IMR-90 (cell line): ENCODE results near the gene ZMYM2. TPM values are rescaled to one million over a fixed set of nuclear protein-coding genes. Genes with fewer than 3 reads are reported as not detected.

Experiments used
- ATAC-seq: fragments of 200-7000 bp; cut with Tn5 transposase; 2 replicates; pipeline ENCODE4 v1.9.1; 2020; ENCODE audit warnings: low read depth, mild to moderate bottlenecking, moderate library complexity
- BruUV-seq: library from RNA; stranded (reverse); fragments of 400-500 nt; replicated peaks from 2 replicates; lab custom pipeline; 2021; lab: Mats Ljungman, UMichigan
- CTCF ChIA-PET: fragments of 300-600 bp; formaldehyde crosslinking; extraction: SDS; loops from one replicate; lab custom pipeline; 2021; ENCODE audit warnings: antibody characterized with exemption; lab: Yijun Ruan, JAX
- POLR2A ChIA-PET: fragments of 300-600 bp; sonication (Branson Sonifier 250); formaldehyde crosslinking; loops from one replicate; lab custom pipeline; 2022; ENCODE audit warnings: antibody characterized with exemption; ENCODE audit not compliant: unreplicated experiment; lab: Charles Lee
- DNase-seq: peaks from one replicate; pipeline ENCODE4 v3.0.0; 2013
- H2AFZ ChIP-seq: replicated peaks from 2 replicates; pipeline ENCODE3; 2013; ENCODE audit warnings: low read length, mild to moderate bottlenecking; ENCODE audit not compliant: poor library complexity
- H2AK5ac ChIP-seq: 2 replicates; pipeline ENCODE4 v1.6.1; 2013; ENCODE audit warnings: low read depth, low read length, inconsistent platforms
- H2AK9ac ChIP-seq: replicated peaks from 2 replicates; pipeline ENCODE3; 2013; ENCODE audit warnings: mild to moderate bottlenecking, low read depth, low read length, moderate library complexity; ENCODE audit not compliant: poor library complexity
- H2BK120ac ChIP-seq: 2 replicates; pipeline ENCODE4 v1.6.1; 2013; ENCODE audit warnings: low read depth, low read length, inconsistent platforms
- H2BK15ac ChIP-seq: 3 replicates; pipeline ENCODE4 v1.6.1; 2013; ENCODE audit warnings: low read depth, low read length, inconsistent platforms
- H2BK20ac ChIP-seq: 2 replicates; pipeline ENCODE4 v1.6.1; 2013; ENCODE audit warnings: low read depth, mild to moderate bottlenecking, inconsistent platforms, low read length, moderate library complexity
- H2BK5ac ChIP-seq: 2 replicates; pipeline ENCODE4 v1.6.1; 2013; ENCODE audit warnings: mild to moderate bottlenecking, low read depth, low read length, inconsistent platforms; ENCODE audit not compliant: poor library complexity, severe bottlenecking
- H3K14ac ChIP-seq: replicated peaks from 2 replicates; pipeline ENCODE4 v1.6.1; 2013; ENCODE audit warnings: low read depth, low read length, inconsistent platforms
- H3K18ac ChIP-seq: 2 replicates; pipeline ENCODE4 v1.6.1; 2013; ENCODE audit warnings: low read depth, low read length, control low read depth
- H3K23ac ChIP-seq: 2 replicates; pipeline ENCODE4 v1.6.1; 2013; ENCODE audit warnings: low read depth, low read length, inconsistent platforms
- H3K27ac ChIP-seq: 2 replicates; pipeline ENCODE4 v1.5.1; 2013; ENCODE audit warnings: mild to moderate bottlenecking, control low read depth, low read length; ENCODE audit not compliant: insufficient read depth
- H3K27me3 ChIP-seq: 2 replicates; pipeline ENCODE4 v1.6.1; 2013; ENCODE audit warnings: low read length; ENCODE audit not compliant: control insufficient read depth, insufficient read depth
- H3K36me3 ChIP-seq: 2 replicates; pipeline ENCODE4 v1.6.1; 2013; ENCODE audit warnings: low read length, mixed read lengths; ENCODE audit not compliant: control insufficient read depth, insufficient read depth
- H3K4ac ChIP-seq: 2 replicates; pipeline ENCODE4 v1.6.1; 2013; ENCODE audit warnings: low read depth, low read length, inconsistent platforms
- H3K4me1 ChIP-seq: 2 replicates; pipeline ENCODE4 v1.6.1; 2013; ENCODE audit warnings: low read length, mixed read lengths; ENCODE audit not compliant: control insufficient read depth, insufficient read depth
- H3K4me2 ChIP-seq: 2 replicates; pipeline ENCODE4 v1.6.1; 2013; ENCODE audit warnings: low read depth, mild to moderate bottlenecking, control low read depth, low read length, moderate library complexity
- H3K4me3 ChIP-seq: 2 replicates; pipeline ENCODE4 v1.5.1; 2013; ENCODE audit warnings: low read depth, mild to moderate bottlenecking, control low read depth, low read length, moderate library complexity; ENCODE audit not compliant: insufficient read depth
- H3K56ac ChIP-seq: 2 replicates; pipeline ENCODE4 v1.6.1; 2013; ENCODE audit warnings: low read length, inconsistent platforms; ENCODE audit not compliant: insufficient read depth; ENCODE audit errors: extremely low read depth
- H3K79me1 ChIP-seq, 2 experiments: 2 replicates each; pipeline ENCODE4 v1.6.1; 2013; ENCODE audit warnings: low read length in 2 of 2, inconsistent platforms in 1 of 2, low read depth in 1 of 2
- H3K9ac ChIP-seq: 2 replicates; pipeline ENCODE4 v1.6.1; 2013; ENCODE audit warnings: low read depth, low read length, control low read depth
- H3K9me1 ChIP-seq: 2 replicates; pipeline ENCODE4 v1.6.1; 2013; ENCODE audit warnings: low read length, inconsistent platforms; ENCODE audit not compliant: insufficient read depth
- H3K9me3 ChIP-seq: 2 replicates; pipeline ENCODE4 v1.6.1; 2013; ENCODE audit warnings: low read length; ENCODE audit not compliant: control insufficient read depth, insufficient read depth
- H4K20me1 ChIP-seq: 2 replicates; pipeline ENCODE4 v1.6.1; 2013; ENCODE audit warnings: low read length, inconsistent platforms; ENCODE audit not compliant: insufficient read depth
- H4K5ac ChIP-seq: 2 replicates; pipeline ENCODE4 v1.6.1; 2013; ENCODE audit warnings: mild to moderate bottlenecking, low read depth, low read length, control low read depth
- H4K8ac ChIP-seq, 2 experiments: 2 replicates each; pipeline ENCODE4 v1.6.1; 2013; ENCODE audit warnings: low read depth in 2 of 2, low read length in 2 of 2, control low read depth in 1 of 2, inconsistent platforms in 1 of 2
- H4K91ac ChIP-seq: 2 replicates; pipeline ENCODE4 v1.6.1; 2013; ENCODE audit warnings: low read depth, low read length, inconsistent platforms; ENCODE audit not compliant: insufficient read depth
- CTCF ChIP-seq: conservative IDR thresholded peaks from 2 replicates; pipeline ENCODE4 v1.5.1; 2012; ENCODE audit warnings: mild to moderate bottlenecking, low read depth, low read length, improper control_type of control experiment
- POLR2A ChIP-seq: IDR thresholded peaks from 2 replicates; pipeline ENCODE4 v1.6.1; 2012; ENCODE audit warnings: mild to moderate bottlenecking, low read depth, low read length
- RAD21 ChIP-seq: IDR thresholded peaks from 2 replicates; pipeline ENCODE4 v1.6.1; 2012; ENCODE audit warnings: low read length, improper control_type of control experiment
- SMC3 ChIP-seq: fragments of 150-350 bp; IDR thresholded peaks from 2 replicates; pipeline ENCODE4 v1.6.1; 2016; ENCODE audit warnings: low read depth, mild to moderate bottlenecking, antibody characterized with exemption, low read length, moderate library complexity
- WGBS, 2 experiments: methylation state at CpG; one replicate each; pipeline versions ENCODE4 v1.1.5 to v1.1.7; 2013; ENCODE audit warnings: missing lambda C conversion rate in 2 of 2; ENCODE audit not compliant: insufficient read length in 1 of 2; ENCODE audit errors: extremely low coverage in 2 of 2; 5-methylcytosine and 5-hydroxymethylcytosine counted together
- dilution Hi-C: fragments of 300-500 bp; cut with HindIII; formaldehyde crosslinking; loops from one replicate; pipeline ENCODE4 v1.14.3; 2018; ENCODE audit warnings: low sequenced_read_pairs; ENCODE audit not compliant: unreplicated experiment
- in situ Hi-C: fragments of 300-500 bp; cut with MboI; formaldehyde crosslinking; loops from 3 replicates; pipeline ENCODE4 v1.14.3; 2019; ENCODE audit warnings: low sequenced_read_pairs, inconsistent platforms, mixed read lengths
- intact Hi-C: fragments of 100-400 bp; cut with micrococcal nuclease; formaldehyde crosslinking; loops from 2 replicates; pipeline ENCODE4 v1.10.0; 2022
- polyA plus RNA-seq, 3 experiments: library from polyadenylated mRNA; depleted of rRNA; stranded (reverse); fragments of >200 nt; gene quantifications; 2 replicates each; pipeline ENCODE4 v1.2.3, GENCODE V29; 2012; ENCODE audit warnings: low replicate concordance in 1 of 3
- total RNA-seq: library from RNA; depleted of rRNA; stranded (reverse); fragments of >200 nt; gene quantifications from 2 replicates; pipeline ENCODE4 v1.2.3, GENCODE V29; 2012

Gene ZMYM2
- total and polyA plus RNA-seq, 2 of the 4 experiments (the other 2 are of a cell fraction), result 15.7 to 51.1 TPM

DNA sequence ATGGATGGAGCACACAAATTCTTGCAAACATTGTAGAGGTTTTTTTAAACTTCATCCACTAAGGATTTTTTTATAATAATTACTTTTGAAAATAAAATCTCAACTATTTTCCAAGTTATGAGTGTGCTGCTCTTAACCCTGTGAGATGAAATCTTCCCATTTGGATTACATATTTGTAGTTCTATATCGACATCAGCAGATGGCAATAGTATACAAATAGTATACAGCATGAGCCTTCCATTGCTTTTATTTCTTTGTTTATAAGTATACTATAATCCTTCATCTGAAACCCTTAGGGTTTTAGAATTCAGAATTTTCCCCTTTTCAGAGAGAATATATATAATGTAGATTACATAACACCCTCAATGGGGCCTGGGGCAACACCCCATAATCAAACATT is 131.8 kb downstream of the ZMYM2 start:
- ChIA-PET POLR2A (no interaction called here), CTCF (no interaction called here)
- DNase-seq (no peak), ATAC-seq (peak; percentile 17; the same call in 1 of the 2 replicates)
- Histone ChIP-seq H3K27ac (no peak overlapping the region), H3K27me3 (no peaks in the 10 kb centered on the region), H3K9ac (no peak overlapping the region), H2BK20ac (no peak overlapping the region), H3K9me3 (no peaks in the 10 kb centered on the region), H3K36me3 (0 out of 2 replicates have a peak, but pooled peaks cover 1% of the 10 kb centered on the region), H3K4me3 (no peak overlapping the region), H3K4ac (no peak overlapping the region), H3K14ac (no peak overlapping the region), H2AK5ac (no peak overlapping the region), H4K91ac (no peak overlapping the region), H4K8ac (no peak overlapping the region), H4K20me1 (no peaks in the 10 kb centered on the region), H3K79me1 (no peaks in the 10 kb centered on the region), H4K5ac (no peak overlapping the region), H3K18ac (no peak overlapping the region), H2BK15ac (no peak overlapping the region), H2AFZ (no peak overlapping the region), H2AK9ac (no peak overlapping the region), H3K56ac (no peak overlapping the region), H2BK5ac (no peak overlapping the region), H2BK120ac (no peak overlapping the region), H3K23ac (no peak overlapping the region), H3K9me1 (no peaks in the 10 kb centered on the region; the same call in 1 of the 2 replicates), H3K4me2 (no peak overlapping the region), H3K4me1 (no peaks in the 10 kb centered on the region)
- intact Hi-C loops, result loop anchor here (1.0 kb wide), 1 partner anchor 73 kb away; no protein-coding TSS in a partner anchor
- dilution Hi-C loops, result no loop called here
- in situ Hi-C loops, result no loop called here
- WGBS, 2 experiments, result no CpG with 5 or more reads among the region's 1 CpG
- BruUV-seq, result no TSS peak
- no peak for TF ChIP-seq POLR2A
- peak; percentile 22; the same call in 1 of the 2 replicates for TF ChIP-seq RAD21
- TF ChIP-seq CTCF, result peak; percentile 24; the same call in 1 of the 2 replicates
- peak; percentile 23; the same call in 1 of the 2 replicates for TF ChIP-seq SMC3
